ENCODE data around the gene CYLD.
A peak's percentile ranks its signal among the peaks of the same experiment; 100 is the strongest.

CYLD gene

GRCh38 chr16:50711862-50712559 lies 29.9 kb upstream of the CYLD start:
- TF ChIP-seq CTCF (conservative IDR thresholded peaks at IDR 0.05; ENCODE audit: low read depth, low read length): no peak

DNA sequence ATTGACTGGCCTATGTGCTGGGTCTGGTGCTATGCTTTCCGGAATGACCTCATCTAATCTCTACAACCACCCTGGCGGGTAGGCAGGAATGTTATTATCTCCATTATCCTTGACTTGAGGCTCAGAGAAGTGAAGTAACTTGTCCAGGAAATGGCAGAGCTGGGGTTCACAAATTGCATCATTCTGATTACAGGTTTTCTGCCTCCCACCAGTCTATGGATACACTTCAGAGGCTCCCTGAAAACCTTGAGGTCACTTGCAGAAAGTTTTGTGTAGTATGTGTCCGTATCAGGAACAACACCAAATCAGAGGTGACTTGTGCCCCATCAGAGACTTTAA lies 29.4 kb upstream of the CYLD start:
- H3K4me3 ChIP-seq (ENCODE audit: low read depth, low read length): no peak overlapping the region
- peak; percentile 52 for DNase-seq (ENCODE audit: low read depth)
- no peak for TF ChIP-seq CTCF (conservative IDR thresholded peaks at IDR 0.05; ENCODE audit: low read depth, low read length)

More at GRCh38 chr16:50711862-50712559, 29.9 kb upstream of the CYLD start:
- no peak for DNase-seq (ENCODE audit: low read depth)
- H3K4me3 ChIP-seq (ENCODE audit: low read depth, low read length): no peak overlapping the region

- DNase-seq (ENCODE audit: low read depth): no peak
Observed at GRCh38 chr16:50712956-50713355, 28.9 kb upstream of the CYLD start.

DNA sequence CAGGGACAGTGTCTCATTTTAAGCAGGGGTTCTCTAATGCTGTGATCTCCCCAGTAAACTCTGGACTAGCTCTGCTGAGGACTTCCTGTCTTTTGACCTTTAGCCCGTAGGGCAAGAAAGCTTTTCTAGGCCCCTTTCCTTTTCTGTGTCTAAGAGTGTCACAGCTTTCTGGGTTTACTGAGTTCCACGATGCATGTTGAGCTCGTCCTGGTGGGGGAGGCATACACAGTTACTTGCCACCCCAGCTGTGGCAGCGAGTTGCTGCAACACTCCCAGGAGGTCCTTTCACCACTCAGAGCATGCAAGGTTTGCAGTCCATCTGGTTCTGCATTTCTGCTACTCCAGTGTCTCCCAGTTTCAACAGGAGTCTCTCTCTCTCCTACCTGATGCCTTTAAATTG lies 24.8 kb upstream of the CYLD start:
- DNase-seq (ENCODE audit: low read depth): no peak
- no peak overlapping the region for H3K4me3 ChIP-seq (ENCODE audit: low read depth, low read length)
- no peak for TF ChIP-seq CTCF (conservative IDR thresholded peaks at IDR 0.05; ENCODE audit: low read depth, low read length)

More at GRCh38 chr16:50712956-50713355, 28.9 kb upstream of the CYLD start:
- TF ChIP-seq CTCF (conservative IDR thresholded peaks at IDR 0.05; ENCODE audit: low read depth, low read length): no peak
- H3K4me3 ChIP-seq (ENCODE audit: low read depth, low read length): no peak overlapping the region

- DNase-seq (ENCODE audit: low read depth): no peak
- TF ChIP-seq CTCF (conservative IDR thresholded peaks at IDR 0.05; ENCODE audit: low read depth, low read length): no peak
- H3K4me3 ChIP-seq (ENCODE audit: low read depth, low read length): no peak overlapping the region
Observed at GRCh38 chr16:50717494-50717893, 24.4 kb upstream of the CYLD start.

DNA sequence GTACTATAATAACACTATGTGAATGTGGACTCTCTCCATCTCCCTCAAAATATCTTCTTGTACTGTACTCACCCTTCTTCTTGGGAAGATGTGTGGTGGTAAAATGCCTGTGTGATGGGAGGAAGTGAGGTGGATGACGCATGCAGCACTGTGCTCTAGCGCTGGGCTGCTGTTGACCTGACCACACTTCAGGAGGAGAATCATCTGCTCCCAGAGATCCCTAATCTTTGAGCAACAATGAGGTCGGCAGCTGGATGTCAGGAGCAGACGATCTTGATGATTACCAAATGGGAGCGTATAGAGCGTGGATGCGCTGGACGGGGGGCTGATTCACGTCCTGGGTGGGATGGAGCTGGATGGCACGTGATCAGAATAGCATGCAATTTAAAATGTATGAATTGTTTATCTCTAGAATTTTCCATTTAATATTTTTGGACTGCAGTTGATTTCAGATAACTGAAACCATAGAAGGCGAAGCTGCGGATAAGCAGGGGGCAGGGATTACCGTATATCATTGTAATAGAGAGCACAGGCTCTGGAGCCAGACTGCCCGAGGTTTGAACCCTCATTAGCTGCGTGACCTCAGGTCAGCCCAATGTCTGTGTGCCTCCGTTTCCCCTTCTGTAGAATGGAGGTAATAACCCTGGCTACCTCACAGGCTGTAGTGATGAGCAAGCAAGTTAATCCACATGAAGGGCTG lies 23.7 kb upstream of the CYLD start:
- peak; percentile 53 for DNase-seq (ENCODE audit: low read depth)

More for the DNA sequence above, 23.7 kb upstream of the CYLD start:
- peak overlapping the region; percentile 20 for H3K4me3 ChIP-seq (ENCODE audit: low read depth, low read length)
- TF ChIP-seq CTCF (conservative IDR thresholded peaks at IDR 0.05; ENCODE audit: low read depth, low read length): no peak
